Type B pancreatic cell (in vitro differentiated cells): ENCODE results near the gene LPAR1. TPM values are rescaled to one million over a fixed set of nuclear protein-coding genes. Genes with fewer than 3 reads are reported as not detected.
A peak's percentile ranks its signal among the peaks of the same experiment; 100 is the strongest.

Experiments used
- DNase-seq: peaks from one replicate; pipeline ENCODE4 v3.0.0; 2021; ENCODE audit warnings: mixed read lengths; ENCODE audit not compliant: unreplicated experiment; ENCODE audit errors: extremely low spot score
- H3K27ac Mint-ChIP-seq: 2 replicates; pipeline ENCODE4 v1.8.0; 2021; ENCODE audit warnings: mild to moderate bottlenecking, mixed read lengths
- H3K27me3 Mint-ChIP-seq: 2 replicates; pipeline ENCODE4 v1.8.0; 2021; ENCODE audit warnings: mixed read lengths
- H3K36me3 Mint-ChIP-seq: 2 replicates; pipeline ENCODE4 v1.8.0; 2021; ENCODE audit warnings: mixed read lengths
- H3K4me1 Mint-ChIP-seq: one replicate; pipeline ENCODE4 v1.8.0; 2021; ENCODE audit warnings: mixed read lengths; ENCODE audit not compliant: unreplicated experiment
- H3K4me3 Mint-ChIP-seq: 2 replicates; pipeline ENCODE4 v1.8.0; 2021; ENCODE audit warnings: mild to moderate bottlenecking, mixed read lengths
- H3K9me3 Mint-ChIP-seq: 2 replicates; pipeline ENCODE4 v1.8.0; 2021; ENCODE audit warnings: mixed read lengths
- total RNA-seq: library from RNA; stranded (reverse); gene quantifications from 2 replicates; pipeline ENCODE4 v1.2.1, GENCODE V29; 2021; ENCODE audit warnings: low replicate concordance
- TF ChIP-seq, protein P1 (sequence below): fragments of 200-600 bp; sonication (generic); conservative IDR thresholded peaks from 2 replicates; pipeline ENCODE4 v1.5.0; 2021; ENCODE audit warnings: antibody characterized with exemption, mild to moderate bottlenecking

LPAR1 gene
- total RNA-seq, 1 donor from 2014 or later = 32.8 TPM

DNA sequence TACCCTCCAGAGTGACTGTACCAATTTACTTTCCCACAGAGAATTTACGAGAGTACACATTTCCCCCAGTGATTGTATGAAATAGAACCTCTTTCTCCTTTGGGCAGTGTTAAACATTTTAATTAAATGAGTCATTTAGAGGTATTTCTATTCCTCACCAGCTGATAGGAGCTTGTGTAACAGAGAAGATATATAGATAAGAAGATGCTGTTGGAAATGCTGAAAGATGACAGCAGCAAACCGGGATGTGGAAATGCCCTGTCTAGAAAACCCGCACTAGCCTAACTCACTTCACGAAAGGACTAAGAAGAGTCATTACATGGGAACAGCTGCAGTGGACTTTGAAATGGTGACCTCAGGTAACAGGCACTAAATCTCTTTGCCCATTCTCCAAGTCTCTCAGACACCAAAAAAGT lies 68.3 kb downstream of the LPAR1 start:
- Mint-ChIP-seq H3K27ac (peak overlapping the region; percentile 71), H3K4me1 (peaks cover 14% of the 10 kb centered on the region), H3K27me3 (no peaks in the 10 kb centered on the region), H3K4me3 (no peak overlapping the region), H3K9me3 (peaks cover 5% of the 10 kb centered on the region), H3K36me3 (peaks cover 29% of the 10 kb centered on the region)
- DNase-seq = no peak
- TF ChIP-seq, protein P1, sequence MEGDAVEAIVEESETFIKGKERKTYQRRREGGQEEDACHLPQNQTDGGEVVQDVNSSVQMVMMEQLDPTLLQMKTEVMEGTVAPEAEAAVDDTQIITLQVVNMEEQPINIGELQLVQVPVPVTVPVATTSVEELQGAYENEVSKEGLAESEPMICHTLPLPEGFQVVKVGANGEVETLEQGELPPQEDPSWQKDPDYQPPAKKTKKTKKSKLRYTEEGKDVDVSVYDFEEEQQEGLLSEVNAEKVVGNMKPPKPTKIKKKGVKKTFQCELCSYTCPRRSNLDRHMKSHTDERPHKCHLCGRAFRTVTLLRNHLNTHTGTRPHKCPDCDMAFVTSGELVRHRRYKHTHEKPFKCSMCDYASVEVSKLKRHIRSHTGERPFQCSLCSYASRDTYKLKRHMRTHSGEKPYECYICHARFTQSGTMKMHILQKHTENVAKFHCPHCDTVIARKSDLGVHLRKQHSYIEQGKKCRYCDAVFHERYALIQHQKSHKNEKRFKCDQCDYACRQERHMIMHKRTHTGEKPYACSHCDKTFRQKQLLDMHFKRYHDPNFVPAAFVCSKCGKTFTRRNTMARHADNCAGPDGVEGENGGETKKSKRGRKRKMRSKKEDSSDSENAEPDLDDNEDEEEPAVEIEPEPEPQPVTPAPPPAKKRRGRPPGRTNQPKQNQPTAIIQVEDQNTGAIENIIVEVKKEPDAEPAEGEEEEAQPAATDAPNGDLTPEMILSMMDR = no peak

DNA sequence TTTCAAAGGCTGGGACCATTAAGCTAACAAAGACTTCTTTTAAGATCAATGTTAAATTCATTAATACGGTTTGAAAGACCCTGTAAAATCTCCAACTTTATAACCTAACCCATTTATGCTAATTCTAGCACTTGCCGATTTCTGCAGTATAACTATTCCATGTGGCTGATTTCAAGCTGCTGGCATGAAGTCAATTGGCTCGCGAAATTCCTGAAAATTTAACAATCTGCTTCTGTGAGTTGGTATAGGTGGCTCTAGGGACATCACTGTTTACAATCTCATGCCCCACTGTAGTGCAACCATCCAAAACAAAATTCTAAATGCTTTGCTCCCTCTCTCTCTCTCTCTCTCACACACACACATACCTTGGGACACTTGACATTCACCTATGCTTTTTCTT lies 70.2 kb downstream of the LPAR1 start:
- no peak for DNase-seq
- Mint-ChIP-seq H3K27me3 (no peaks in the 10 kb centered on the region), H3K4me3 (no peak overlapping the region), H3K27ac (no peak overlapping the region), H3K9me3 (peaks cover 6% of the 10 kb centered on the region), H3K36me3 (peaks cover 32% of the 10 kb centered on the region), H3K4me1 (peaks cover 14% of the 10 kb centered on the region)
- TF ChIP-seq, protein P1 = no peak

DNA sequence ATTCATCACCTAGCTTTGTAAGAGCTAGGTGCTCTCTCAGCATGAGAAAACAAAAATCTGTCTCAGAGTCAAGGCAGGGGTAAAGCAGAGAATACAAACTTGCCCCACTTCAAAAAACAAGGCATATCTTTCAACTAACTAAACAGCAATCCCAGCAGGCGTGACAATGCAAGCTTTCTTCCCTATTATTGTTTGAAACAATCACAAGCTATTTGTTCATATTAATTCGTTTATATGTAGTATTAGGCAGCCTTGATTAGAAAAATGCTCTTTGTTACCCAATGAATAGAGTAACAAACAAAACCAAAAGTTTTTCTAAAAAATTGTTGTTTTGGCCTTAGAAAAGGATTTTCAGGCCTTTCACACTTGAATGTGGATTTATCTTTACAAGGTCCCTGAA lies 71.1 kb downstream of the LPAR1 start:
- Mint-ChIP-seq H3K27me3 (no peaks in the 10 kb centered on the region), H3K4me1 (peaks cover 14% of the 10 kb centered on the region), H3K27ac (no peak overlapping the region), H3K4me3 (no peak overlapping the region), H3K36me3 (peaks cover 41% of the 10 kb centered on the region), H3K9me3 (peaks cover 15% of the 10 kb centered on the region)
- no peak for DNase-seq
- TF ChIP-seq, protein P1 = no peak

DNA sequence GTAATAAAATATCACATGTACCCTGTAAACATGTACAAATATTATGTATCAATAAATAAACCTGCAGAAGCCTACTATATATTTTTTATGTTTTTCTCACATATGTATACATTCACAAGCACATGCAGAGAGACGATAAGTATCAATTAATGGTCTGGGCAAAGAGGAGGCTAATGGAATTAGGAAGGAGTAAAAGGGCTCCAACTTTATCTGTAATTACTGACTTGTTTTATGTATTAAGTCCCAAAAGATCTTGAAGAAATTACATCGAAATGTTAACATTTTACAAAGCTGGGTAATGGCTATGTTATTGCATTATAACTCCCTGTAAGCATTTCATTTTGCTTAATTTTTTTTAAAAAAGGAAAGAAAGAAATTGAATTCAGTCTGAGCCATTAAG lies 78.0 kb downstream of the LPAR1 start:
- DNase-seq = no peak
- Mint-ChIP-seq H3K4me3 (no peak overlapping the region), H3K27ac (no peak overlapping the region), H3K27me3 (no peaks in the 10 kb centered on the region), H3K4me1 (no peaks in the 10 kb centered on the region), H3K36me3 (peaks cover 52% of the 10 kb centered on the region), H3K9me3 (peaks cover 22% of the 10 kb centered on the region)
- TF ChIP-seq, protein P1 = no peak

DNA sequence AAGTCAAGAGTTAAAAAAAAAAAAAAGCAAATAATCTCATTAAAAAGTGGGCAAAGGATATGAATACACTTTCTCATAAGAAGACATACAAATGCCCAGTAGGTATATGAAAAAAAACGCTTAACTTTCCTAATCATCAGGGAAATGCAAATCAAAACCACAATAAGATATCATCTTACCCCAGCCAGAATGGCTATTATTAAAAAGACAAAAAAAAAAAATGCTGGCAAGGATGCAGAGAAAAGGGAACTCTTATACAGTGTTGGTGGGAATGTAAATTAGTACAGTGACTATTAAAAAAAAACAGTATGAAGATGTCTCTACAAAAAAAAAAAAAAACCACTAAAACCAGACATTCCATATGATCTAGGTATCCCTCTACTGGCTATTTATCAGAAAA lies 79.4 kb downstream of the LPAR1 start:
- no peak overlapping the region for H3K4me3 Mint-ChIP-seq
- no peak overlapping the region for H3K27ac Mint-ChIP-seq
- H3K4me1 Mint-ChIP-seq = no peaks in the 10 kb centered on the region
- peaks cover 62% of the 10 kb centered on the region for H3K36me3 Mint-ChIP-seq
- H3K27me3 Mint-ChIP-seq = no peaks in the 10 kb centered on the region
- TF ChIP-seq, protein P1 = no peak
- H3K9me3 Mint-ChIP-seq = peaks cover 31% of the 10 kb centered on the region
- no peak for DNase-seq

DNA sequence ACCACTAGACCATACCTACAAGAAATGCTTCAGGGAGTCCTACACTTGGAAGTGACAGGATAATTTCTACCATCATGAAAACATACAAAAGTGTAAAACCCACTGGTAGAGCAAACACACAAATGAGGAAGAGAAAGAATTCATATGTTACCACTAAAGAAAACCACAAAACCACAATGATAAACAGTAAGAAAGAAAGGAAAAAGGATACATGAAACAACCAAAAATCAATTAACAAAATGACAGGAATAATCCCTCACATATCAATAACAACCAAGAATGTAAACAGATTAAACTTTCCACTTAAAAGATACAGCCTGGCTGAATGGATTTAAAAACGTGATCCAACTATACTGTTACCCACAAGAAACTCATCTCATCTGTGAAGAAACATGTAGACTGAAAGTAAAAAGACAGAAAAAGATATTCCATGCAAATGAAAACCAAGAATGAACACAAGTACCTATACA lies 83.4 kb downstream of the LPAR1 start:
- TF ChIP-seq, protein P1 = no peak
- peaks cover 43% of the 10 kb centered on the region for H3K36me3 Mint-ChIP-seq
- H3K27ac Mint-ChIP-seq = no peak overlapping the region

More for the DNA sequence above, 83.4 kb downstream of the LPAR1 start:
- no peaks in the 10 kb centered on the region for H3K4me1 Mint-ChIP-seq
- no peaks in the 10 kb centered on the region for H3K27me3 Mint-ChIP-seq
- DNase-seq = no peak
- H3K9me3 Mint-ChIP-seq = peaks cover 18% of the 10 kb centered on the region
- H3K4me3 Mint-ChIP-seq = no peak overlapping the region
